ENCODE results near the gene COQ3. TPM values are rescaled to one million over a fixed set of nuclear protein-coding genes. Genes with fewer than 3 reads are reported as not detected.

COQ3 gene
- polyA plus RNA-seq, 1 donor from 2014 or later: 23.0 TPM

- Histone ChIP-seq H3K9ac (ENCODE audit: low read length) (peak overlapping the region; percentile 99), H4K20me1 (ENCODE audit: insufficient read depth) (peaks cover 8% of the 10 kb centered on the region), H3K27ac (ENCODE audit: low read length) (peak overlapping the region; percentile 100), H3K79me2 (replicated peaks; ENCODE audit: insufficient read depth, low read length) (peaks cover 39% of the 10 kb centered on the region), H3F3A (ENCODE audit: insufficient read depth, low read length, poor library complexity, severe bottlenecking) (peaks cover 3% of the 10 kb centered on the region), H2AFZ (ENCODE audit: low read depth, low read length) (peak overlapping the region; percentile 98), H3K4me3 (ENCODE audit: low read length) (peak overlapping the region; percentile 91), H3K27me3 (ENCODE audit: insufficient read depth, low read depth, low read length) (no peaks in the 10 kb centered on the region), H3K9me3 (ENCODE audit: low read length) (no peaks in the 10 kb centered on the region), H3K36me3 (ENCODE audit: insufficient read depth, low read length) (no peaks in the 10 kb centered on the region), H3K4me2 (ENCODE audit: low read length) (peak overlapping the region; percentile 78), H3K9me2 (ENCODE audit: insufficient read depth, low read length) (no peaks in the 10 kb centered on the region)
- TF ChIP-seq MXI1 (conservative IDR thresholded peaks at IDR 0.05; ENCODE audit: poor library complexity, severe bottlenecking): peak; percentile 59
- TF ChIP-seq RAD21 (conservative IDR thresholded peaks at IDR 0.05): peak; percentile 60
- no peak for TF ChIP-seq TAF1 (IDR thresholded peaks at IDR 0.05; ENCODE audit: low read depth)
- no peak for TF ChIP-seq POLR2AphosphoS5 (IDR thresholded peaks at IDR 0.05)
- peak; percentile 69 for TF ChIP-seq SMC3 (conservative IDR thresholded peaks at IDR 0.05; ENCODE audit: poor library complexity)
- TF ChIP-seq EZH2 (IDR thresholded peaks at IDR 0.05; ENCODE audit: borderline replicate concordance, insufficient read depth, low read length, poor library complexity, severe bottlenecking): no peak
- TF ChIP-seq EP300 (conservative IDR thresholded peaks at IDR 0.05; ENCODE audit: poor library complexity, severe bottlenecking): no peak
- peak; percentile 76 for TF ChIP-seq CTCF (IDR thresholded peaks at IDR 0.05; ENCODE audit: poor library complexity, severe bottlenecking)
- TF ChIP-seq REST (IDR thresholded peaks at IDR 0.05; ENCODE audit: borderline replicate concordance): no peak
These were observed 31.9 kb upstream of the COQ3 start for GRCh38 chr6:99425647-99426450.

- TF ChIP-seq CTCF (IDR thresholded peaks at IDR 0.05; ENCODE audit: poor library complexity, severe bottlenecking) (no peak), REST (IDR thresholded peaks at IDR 0.05; ENCODE audit: borderline replicate concordance) (no peak), RAD21 (conservative IDR thresholded peaks at IDR 0.05) (no peak), POLR2AphosphoS5 (IDR thresholded peaks at IDR 0.05) (peak; percentile 98), SMC3 (conservative IDR thresholded peaks at IDR 0.05; ENCODE audit: poor library complexity) (no peak), EP300 (conservative IDR thresholded peaks at IDR 0.05; ENCODE audit: poor library complexity, severe bottlenecking) (peak; percentile 54), MXI1 (conservative IDR thresholded peaks at IDR 0.05; ENCODE audit: poor library complexity, severe bottlenecking) (peak; percentile 76), TAF1 (IDR thresholded peaks at IDR 0.05; ENCODE audit: low read depth) (peak; percentile 69)
- peak within 1 kb of the TSS; percentile 91 for H3K4me3 ChIP-seq (ENCODE audit: low read length)
- no peaks in the 10 kb centered on the region for H3K27me3 ChIP-seq (ENCODE audit: insufficient read depth, low read depth, low read length)
- peaks cover 8% of the 10 kb centered on the region for H4K20me1 ChIP-seq (ENCODE audit: insufficient read depth)
- H3K36me3 ChIP-seq (ENCODE audit: insufficient read depth, low read length): no peaks in the 10 kb centered on the region
- H3K79me2 ChIP-seq (replicated peaks; ENCODE audit: insufficient read depth, low read length): peaks cover 47% of the 10 kb centered on the region
- H3K4me2 ChIP-seq (ENCODE audit: low read length): peak within 1 kb of the TSS; percentile 87
- peak within 1 kb of the TSS; percentile 100 for H3K27ac ChIP-seq (ENCODE audit: low read length)
- H2AFZ ChIP-seq (ENCODE audit: low read depth, low read length): peak within 1 kb of the TSS; percentile 98
- H3K9me3 ChIP-seq (ENCODE audit: low read length): no peaks in the 10 kb centered on the region
- peak within 1 kb of the TSS; percentile 99 for H3K9ac ChIP-seq (ENCODE audit: low read length)
- peaks cover 3% of the 10 kb centered on the region for H3F3A ChIP-seq (ENCODE audit: insufficient read depth, low read length, poor library complexity, severe bottlenecking)
- no peaks in the 10 kb centered on the region for H3K9me2 ChIP-seq (ENCODE audit: insufficient read depth, low read length)
These were observed 31.0 kb upstream of the COQ3 start, which contains the start of gene PNISR for GRCh38 chr6:99424761-99425646. PNISR (minus strand) TSS chr6:99425308; CDS start chr6:99414659, 10,649 bp downstream.

Data from neural cell (in vitro differentiated cells).